ENCODE measurements around the gene SGMS1.

Gene SGMS1

DNA sequence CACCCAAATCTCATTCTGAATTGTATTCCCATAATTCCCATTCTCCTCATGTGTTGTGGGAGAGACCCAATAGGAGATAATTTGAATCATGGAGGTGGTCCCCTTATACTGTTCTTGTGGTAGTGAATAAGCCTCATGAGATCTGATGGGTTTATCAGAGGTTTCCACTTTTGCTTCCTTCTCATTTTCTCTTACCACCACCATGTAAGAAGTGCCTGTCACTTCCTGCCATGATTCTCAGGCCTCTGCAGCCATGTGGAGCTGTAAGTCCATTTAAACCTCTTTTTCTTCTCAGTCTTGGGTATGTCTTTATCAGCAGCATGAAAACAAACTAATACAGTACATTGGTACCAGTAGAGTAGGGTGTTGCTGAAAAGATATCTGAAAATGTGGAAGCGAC, 274.2 kb downstream of the SGMS1 start:
- TF ChIP-seq, protein P1, sequence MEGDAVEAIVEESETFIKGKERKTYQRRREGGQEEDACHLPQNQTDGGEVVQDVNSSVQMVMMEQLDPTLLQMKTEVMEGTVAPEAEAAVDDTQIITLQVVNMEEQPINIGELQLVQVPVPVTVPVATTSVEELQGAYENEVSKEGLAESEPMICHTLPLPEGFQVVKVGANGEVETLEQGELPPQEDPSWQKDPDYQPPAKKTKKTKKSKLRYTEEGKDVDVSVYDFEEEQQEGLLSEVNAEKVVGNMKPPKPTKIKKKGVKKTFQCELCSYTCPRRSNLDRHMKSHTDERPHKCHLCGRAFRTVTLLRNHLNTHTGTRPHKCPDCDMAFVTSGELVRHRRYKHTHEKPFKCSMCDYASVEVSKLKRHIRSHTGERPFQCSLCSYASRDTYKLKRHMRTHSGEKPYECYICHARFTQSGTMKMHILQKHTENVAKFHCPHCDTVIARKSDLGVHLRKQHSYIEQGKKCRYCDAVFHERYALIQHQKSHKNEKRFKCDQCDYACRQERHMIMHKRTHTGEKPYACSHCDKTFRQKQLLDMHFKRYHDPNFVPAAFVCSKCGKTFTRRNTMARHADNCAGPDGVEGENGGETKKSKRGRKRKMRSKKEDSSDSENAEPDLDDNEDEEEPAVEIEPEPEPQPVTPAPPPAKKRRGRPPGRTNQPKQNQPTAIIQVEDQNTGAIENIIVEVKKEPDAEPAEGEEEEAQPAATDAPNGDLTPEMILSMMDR (IDR thresholded peaks at IDR 0.05; ENCODE audit: low read length, missing control alignments), result no peak
- H3K4me3 ChIP-seq (replicated peaks; ENCODE audit: low read depth, low read length), result no peak overlapping the region
- no peak for DNase-seq (ENCODE audit: low read depth)

DNA sequence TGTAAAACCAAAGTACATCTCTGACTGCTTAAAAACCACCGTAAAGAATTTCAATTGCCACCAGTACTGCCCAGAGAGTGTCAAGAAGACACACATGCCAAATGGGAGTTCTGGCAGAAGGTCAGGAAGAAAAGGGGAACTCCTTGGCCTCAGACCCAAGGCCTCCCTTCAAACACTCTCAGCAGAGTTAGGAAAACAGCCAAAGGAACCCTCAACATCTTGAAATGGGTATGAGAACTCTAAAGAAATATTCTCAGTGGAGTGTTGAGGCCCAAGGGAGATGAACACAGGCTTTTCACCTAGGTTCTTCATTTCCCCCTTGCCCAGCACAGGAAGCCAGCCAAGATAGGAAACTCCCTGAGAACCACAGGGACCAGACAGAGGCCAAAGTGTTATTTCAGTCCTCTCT, 276.4 kb downstream of the SGMS1 start:
- no peak overlapping the region for H3K4me3 ChIP-seq (replicated peaks; ENCODE audit: low read depth, low read length)
- DNase-seq (ENCODE audit: low read depth), result no peak
- TF ChIP-seq, protein P1 (IDR thresholded peaks at IDR 0.05; ENCODE audit: low read length, missing control alignments), result no peak

DNA sequence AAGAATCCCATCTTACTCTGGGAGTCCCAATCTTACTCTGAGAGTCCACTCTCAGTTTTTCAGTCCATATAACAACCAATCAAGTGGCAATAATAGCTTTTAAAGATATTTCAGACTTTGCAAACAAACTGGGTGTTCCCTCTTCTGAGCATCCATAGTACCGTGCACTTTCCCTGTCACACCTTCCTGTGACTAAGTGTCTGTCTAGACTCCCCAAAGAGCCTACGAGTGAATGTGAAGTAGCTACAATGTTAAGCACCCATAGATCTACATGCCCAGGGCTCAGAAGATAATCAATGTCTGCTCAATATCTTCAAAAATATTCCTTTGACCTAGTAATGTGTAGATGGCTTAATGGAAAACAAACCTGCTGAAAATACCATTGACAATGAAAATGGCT, 276.8 kb downstream of the SGMS1 start:
- DNase-seq (ENCODE audit: low read depth), result no peak
- TF ChIP-seq, protein P1 (IDR thresholded peaks at IDR 0.05; ENCODE audit: low read length, missing control alignments), result no peak
- no peak overlapping the region for H3K4me3 ChIP-seq (replicated peaks; ENCODE audit: low read depth, low read length)

DNA sequence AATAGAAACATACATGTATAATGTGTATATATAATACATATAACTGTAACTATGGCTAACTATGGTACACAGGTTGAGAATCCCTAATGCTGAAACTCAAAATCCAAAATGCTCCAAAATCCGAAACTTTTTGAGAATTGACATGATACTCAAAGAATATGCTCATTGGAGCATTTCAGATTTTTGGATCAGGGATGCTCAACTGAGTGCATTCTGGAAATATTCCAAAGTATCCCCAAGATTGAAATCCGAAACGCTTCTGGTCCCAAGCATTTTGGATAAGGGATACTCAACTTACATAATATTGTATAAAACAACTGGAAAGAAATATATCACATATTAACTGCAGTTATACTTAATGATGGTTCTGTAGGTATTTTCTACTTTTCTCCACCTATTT, 278.2 kb downstream of the SGMS1 start:
- no peak for DNase-seq (ENCODE audit: low read depth)
- no peak overlapping the region for H3K4me3 ChIP-seq (replicated peaks; ENCODE audit: low read depth, low read length)
- TF ChIP-seq, protein P1 (IDR thresholded peaks at IDR 0.05; ENCODE audit: low read length, missing control alignments), result no peak

DNA sequence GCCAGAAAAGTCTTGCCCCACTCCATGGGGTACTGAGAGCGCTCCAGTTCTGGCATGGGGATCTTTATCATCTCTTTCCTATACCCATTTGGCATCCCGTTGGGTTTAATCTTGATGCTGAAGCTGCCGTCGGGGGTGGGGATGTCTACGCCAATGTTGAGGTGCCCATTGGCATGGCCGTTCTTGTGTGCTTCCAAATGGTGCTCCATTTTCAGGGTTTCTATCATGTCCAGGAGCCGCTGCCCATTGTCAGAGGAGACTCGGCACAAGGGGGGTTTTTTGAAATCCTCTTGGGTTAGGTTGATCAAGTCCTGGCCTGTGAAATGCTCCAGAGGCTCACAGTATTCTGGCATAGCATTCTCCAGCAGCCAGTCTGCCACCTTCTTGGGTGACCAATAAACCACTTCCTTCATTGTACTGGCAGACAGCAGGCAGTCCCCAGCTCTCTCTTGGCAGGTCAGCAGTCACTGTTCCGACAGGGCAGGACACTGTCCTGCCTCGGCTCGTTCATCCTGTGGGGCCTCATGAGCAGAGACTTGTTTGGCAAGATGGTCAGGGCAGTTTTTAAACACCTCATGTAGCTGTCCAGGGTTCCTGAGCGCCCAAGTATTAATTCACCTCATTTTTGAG, 279.9 kb downstream of the SGMS1 start:
- H3K4me3 ChIP-seq (replicated peaks; ENCODE audit: low read depth, low read length), result no peak overlapping the region
- no peak for DNase-seq (ENCODE audit: low read depth)
- TF ChIP-seq, protein P1 (IDR thresholded peaks at IDR 0.05; ENCODE audit: low read length, missing control alignments), result no peak

DNA sequence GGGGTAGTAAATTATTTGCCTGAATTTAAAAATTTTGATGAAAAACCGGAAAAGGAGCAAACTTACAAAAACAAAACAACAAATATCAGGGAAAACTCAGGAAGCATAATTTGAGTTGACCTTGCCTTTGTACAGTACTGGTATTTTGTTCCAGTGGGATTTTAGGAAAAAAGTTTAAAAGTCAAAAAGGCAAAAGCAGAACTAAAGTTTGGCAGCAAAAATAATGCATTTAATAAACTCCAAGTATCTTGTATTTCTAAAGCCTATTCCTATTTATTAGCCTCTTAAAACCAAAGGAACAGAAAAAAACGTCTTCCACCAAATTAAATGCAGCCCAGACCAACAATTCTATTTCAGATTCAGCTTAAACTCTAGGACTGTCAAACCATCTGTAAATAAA, 281.8 kb downstream of the SGMS1 start:
- no peak for DNase-seq (ENCODE audit: low read depth)
- H3K4me3 ChIP-seq (replicated peaks; ENCODE audit: low read depth, low read length), result no peak overlapping the region
- TF ChIP-seq, protein P1 (IDR thresholded peaks at IDR 0.05; ENCODE audit: low read length, missing control alignments), result no peak

DNA sequence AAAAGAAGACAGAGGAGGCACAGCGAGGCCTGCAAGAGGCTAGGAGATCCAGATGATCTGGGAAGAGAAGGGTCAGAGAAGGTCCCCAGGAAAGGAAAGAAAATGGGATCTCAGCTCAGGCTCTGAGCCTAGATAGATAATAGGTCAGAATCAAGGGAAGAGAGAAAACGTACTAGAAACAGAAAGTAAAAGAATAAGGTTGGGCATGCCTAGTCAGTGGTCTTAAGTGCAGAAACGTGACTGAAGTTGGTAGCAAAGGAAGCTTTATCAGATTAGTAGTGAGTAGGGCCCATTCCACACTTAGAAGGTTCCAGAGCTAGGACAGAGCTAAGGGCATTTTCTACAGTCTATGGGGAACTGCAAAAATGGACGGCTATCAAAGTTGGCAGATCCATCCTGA, 287.6 kb downstream of the SGMS1 start:
- DNase-seq (ENCODE audit: low read depth), result no peak
- TF ChIP-seq, protein P1 (IDR thresholded peaks at IDR 0.05; ENCODE audit: low read length, missing control alignments), result no peak
- H3K4me3 ChIP-seq (replicated peaks; ENCODE audit: low read depth, low read length), result no peak overlapping the region

All from fibroblast of pulmonary artery (primary cell).